D721Med (cell line): ENCODE results near the gene ASIP.

Experiments used
- DNase-seq: peaks from one replicate; pipeline ENCODE4 v3.0.0; 2011; ENCODE audit warnings: low spot score; ENCODE audit not compliant: insufficient read length
- FAIRE-seq: peaks from 2 replicates; lab custom pipeline; 2011; peaks lifted over from hg19 to GRCh38; lab: Jason Lieb, UNC
- CTCF ChIP-seq: IDR thresholded peaks from 2 replicates; pipeline ENCODE4 v1.5.1; 2012; ENCODE audit warnings: mild to moderate bottlenecking, control low read depth; ENCODE audit not compliant: insufficient read depth; ENCODE audit errors: missing control alignments

The ASIP gene

GRCh38 chr20:34305333-34306230 is 64.4 kb downstream of the ASIP start:
- no peak for TF ChIP-seq CTCF
- DNase-seq (no peak), FAIRE-seq (no peak)

- FAIRE-seq (no peak), DNase-seq (no peak)
- no peak for TF ChIP-seq CTCF
Measured at GRCh38 chr20:34309691-34310090, 68.5 kb downstream of the ASIP start.

- no peak for TF ChIP-seq CTCF
- FAIRE-seq (no peak), DNase-seq (no peak)
Measured at GRCh38 chr20:34310481-34311117, 69.4 kb downstream of the ASIP start.

- no peak for TF ChIP-seq CTCF
- FAIRE-seq (no peak), DNase-seq (no peak)
Measured at GRCh38 chr20:34311118-34312023, 70.1 kb downstream of the ASIP start.

GRCh38 chr20:34312024-34312460 is 70.8 kb downstream of the ASIP start:
- DNase-seq (no peak), FAIRE-seq (no peak)
- no peak for TF ChIP-seq CTCF

GRCh38 chr20:34312544-34313217 is 71.5 kb downstream of the ASIP start:
- TF ChIP-seq CTCF = peak; percentile 100
- FAIRE-seq (no peak), DNase-seq (peak; percentile 66)
